AG09319 (cell line): ENCODE data around the gene PCDHGA12.
A peak's percentile ranks its signal among the peaks of the same experiment; 100 is the strongest.
"Not testable (repeated sequence)": the region's sequence is repeated elsewhere in the genome, so short reads cannot be mapped to it uniquely, and the experiment has no call there.

ENCODE experiments used
- DNase-seq: peaks from one replicate; pipeline ENCODE4 v3.0.0-alpha.2; 2010; ENCODE audit warnings: low read depth; ENCODE audit errors: extremely low read depth
- CTCF ChIP-seq: IDR thresholded peaks from 2 replicates; pipeline ENCODE4 v1.5.1; 2011; ENCODE audit warnings: low read depth, mild to moderate bottlenecking, inconsistent platforms, low read length, moderate library complexity

Gene PCDHGA12

GRCh38 chr5:141399555-141400258 is 30.6 kb upstream of the PCDHGA12 start:
- DNase-seq: no peak
- no peak for TF ChIP-seq CTCF

- DNase-seq: no peak
These were observed 27.6 kb upstream of the PCDHGA12 start, which contains the start of gene PCDHGA9 for GRCh38 chr5:141402553-141403243. TSS of gene PCDHGA9 (plus strand) at chr5:141402778. CDS start at chr5:141402953, 175 bp downstream.

GRCh38 chr5:141403387-141403786 is 26.9 kb upstream of the PCDHGA12 start:
- no peak for TF ChIP-seq CTCF
- no peak for DNase-seq

More at GRCh38 chr5:141402553-141403243, 27.6 kb upstream of the PCDHGA12 start, which contains the start of gene PCDHGA9:
- peak; percentile 36 for TF ChIP-seq CTCF

- peak; percentile 53 for TF ChIP-seq CTCF
- DNase-seq: not testable (repeated sequence)
These were observed 22.4 kb upstream of the PCDHGA12 start, which contains the start of gene PCDHGB6 for GRCh38 chr5:141407790-141408505. TSS of gene PCDHGB6 (plus strand) at chr5:141408021. CDS start at chr5:141408203, 182 bp downstream.

- DNase-seq: no peak
- TF ChIP-seq CTCF: no peak
These were observed 20.6 kb upstream of the PCDHGA12 start for GRCh38 chr5:141409598-141410306.

GRCh38 chr5:141411575-141411974 is 18.7 kb upstream of the PCDHGA12 start:
- no peak for DNase-seq
- TF ChIP-seq CTCF: no peak
